H9 (cell line): ENCODE measurements around the gene SPNS3. TPM values are rescaled to one million over a fixed set of nuclear protein-coding genes. Genes with fewer than 3 reads are reported as not detected.

Source experiments
- DNase-seq: peaks from one replicate; pipeline ENCODE4 v3.0.0-alpha.2; 2017
- H2AFZ ChIP-seq: one replicate; pipeline ENCODE4 v1.6.1; 2013; ENCODE audit warnings: mild to moderate bottlenecking, low read length, control low read depth, moderate library complexity
- H2AK5ac ChIP-seq: 2 replicates; pipeline ENCODE4 v1.6.1; 2013; ENCODE audit warnings: low read length, control low read depth, mixed read lengths; ENCODE audit not compliant: insufficient read length
- H2BK120ac ChIP-seq: one replicate; pipeline ENCODE4 v1.6.1; 2013; ENCODE audit warnings: low read depth, mild to moderate bottlenecking, low read length, control low read depth, inconsistent platforms; ENCODE audit not compliant: poor library complexity, severe bottlenecking
- H2BK12ac ChIP-seq: 2 replicates; pipeline ENCODE4 v1.6.1; 2013; ENCODE audit warnings: low read length, control low read depth, mixed read lengths, low read depth; ENCODE audit not compliant: insufficient read length
- H2BK15ac ChIP-seq: 2 replicates; pipeline ENCODE4 v1.6.1; 2013; ENCODE audit warnings: low read depth, low read length, control low read depth
- H2BK20ac ChIP-seq: one replicate; pipeline ENCODE4 v1.6.1; 2013; ENCODE audit warnings: low read depth, mild to moderate bottlenecking, low read length, control low read depth, inconsistent platforms; ENCODE audit not compliant: poor library complexity, severe bottlenecking
- H2BK5ac ChIP-seq: 2 replicates; pipeline ENCODE4 v1.6.1; 2013; ENCODE audit warnings: low read length, control low read depth, mixed read lengths; ENCODE audit not compliant: insufficient read length
- H3K14ac ChIP-seq: 2 replicates; pipeline ENCODE4 v1.6.1; 2013; ENCODE audit warnings: low read length, control low read depth; ENCODE audit not compliant: insufficient read depth
- H3K18ac ChIP-seq: 2 replicates; pipeline ENCODE4 v1.6.1; 2013; ENCODE audit warnings: low read depth, mild to moderate bottlenecking, mixed read lengths, low read length, control low read depth; ENCODE audit not compliant: insufficient read length
- H3K23ac ChIP-seq: 2 replicates; pipeline ENCODE4 v1.6.1; 2013; ENCODE audit warnings: low read length, control low read depth, mixed read lengths, low read depth; ENCODE audit not compliant: insufficient read length
- H3K23me2 ChIP-seq: 2 replicates; pipeline ENCODE4 v1.6.1; 2013; ENCODE audit warnings: low read depth, mild to moderate bottlenecking, mixed read lengths, low read length, control low read depth; ENCODE audit not compliant: insufficient read length, poor library complexity, severe bottlenecking
- H3K27ac ChIP-seq: 2 replicates; pipeline ENCODE4 v1.5.1; 2013; ENCODE audit warnings: low read length, control low read depth, mixed read lengths, low read depth; ENCODE audit not compliant: insufficient read length
- H3K27me3 ChIP-seq: 2 replicates; pipeline ENCODE4 v1.6.1; 2013; ENCODE audit warnings: low read length, control low read depth, inconsistent platforms; ENCODE audit not compliant: insufficient read depth
- H3K4ac ChIP-seq: 2 replicates; pipeline ENCODE4 v1.6.1; 2013; ENCODE audit warnings: low read depth, mild to moderate bottlenecking, control low read depth, inconsistent platforms, low read length, moderate library complexity
- H3K4me1 ChIP-seq: 2 replicates; pipeline ENCODE4 v1.6.1; 2013; ENCODE audit warnings: low read length, control low read depth, inconsistent platforms; ENCODE audit not compliant: insufficient read depth
- H3K4me2 ChIP-seq: 2 replicates; pipeline ENCODE4 v1.6.1; 2013; ENCODE audit warnings: low read length, control low read depth, mixed read lengths; ENCODE audit not compliant: insufficient read length, insufficient read depth
- H3K56ac ChIP-seq: 2 replicates; pipeline ENCODE4 v1.6.1; 2013; ENCODE audit warnings: low read depth, mild to moderate bottlenecking, mixed read lengths, low read length, control low read depth; ENCODE audit not compliant: insufficient read length
- H3K79me1 ChIP-seq: 2 replicates; pipeline ENCODE4 v1.6.1; 2013; ENCODE audit warnings: low read depth, mild to moderate bottlenecking, moderate library complexity, low read length, control low read depth, inconsistent platforms; ENCODE audit not compliant: insufficient read depth, poor library complexity, severe bottlenecking
- H3K79me2 ChIP-seq: 2 replicates; pipeline ENCODE4 v1.6.1; 2013; ENCODE audit warnings: low read length, control low read depth, inconsistent platforms; ENCODE audit not compliant: insufficient read depth
- H3K9ac ChIP-seq: 2 replicates; pipeline ENCODE4 v1.6.1; 2013; ENCODE audit warnings: low read length, control low read depth, mixed read lengths; ENCODE audit not compliant: insufficient read length; ENCODE audit errors: extremely low read depth
- H3K9me3 ChIP-seq: one replicate; pipeline ENCODE4 v1.6.1; 2013; ENCODE audit warnings: low read depth, low read length, inconsistent platforms; ENCODE audit not compliant: control insufficient read depth
- H3T11ph ChIP-seq: one replicate; pipeline ENCODE4 v1.6.1; 2013; ENCODE audit warnings: mild to moderate bottlenecking, low read length, control low read depth, inconsistent platforms
- H4K20me1 ChIP-seq: one replicate; pipeline ENCODE4 v1.6.1; 2013; ENCODE audit not compliant: control insufficient read depth, insufficient read length, insufficient read depth
- H4K5ac ChIP-seq: 2 replicates; pipeline ENCODE4 v1.6.1; 2013; ENCODE audit warnings: low read depth, mild to moderate bottlenecking, mixed read lengths, low read length, control low read depth; ENCODE audit not compliant: insufficient read length
- H4K8ac ChIP-seq: replicated peaks from 2 replicates; pipeline ENCODE4 v1.6.1; 2013; ENCODE audit warnings: low read length, control low read depth, mixed read lengths, low read depth; ENCODE audit not compliant: insufficient read length
- H4K91ac ChIP-seq: 2 replicates; pipeline ENCODE4 v1.6.1; 2013; ENCODE audit warnings: low read depth, mild to moderate bottlenecking, moderate library complexity, mixed read lengths, low read length, control low read depth; ENCODE audit not compliant: insufficient read length
- H3K27ac Mint-ChIP-seq, 3 experiments: 2 replicates in 2 of 3; 3 replicates in 1 of 3; pipeline ENCODE4 v1.8.0; 2020 to 2021; ENCODE audit warnings: mixed read lengths in 3 of 3, mild to moderate bottlenecking in 1 of 3, moderate library complexity in 1 of 3
- H3K27me3 Mint-ChIP-seq: 2 replicates; pipeline ENCODE4 v1.8.0; 2021; ENCODE audit warnings: low read depth, mild to moderate bottlenecking, moderate library complexity, mixed read lengths
- H3K36me3 Mint-ChIP-seq, 3 experiments: 2 replicates in 2 of 3; 3 replicates in 1 of 3; pipeline ENCODE4 v1.8.0; 2020 to 2021; ENCODE audit warnings: low read depth in 3 of 3, mixed read lengths in 3 of 3; ENCODE audit not compliant: insufficient read depth in 1 of 3
- H3K4me1 Mint-ChIP-seq, 2 experiments: 2 replicates each; pipeline ENCODE4 v1.8.0; 2020; ENCODE audit warnings: mixed read lengths in 2 of 2
- H3K4me3 Mint-ChIP-seq, 2 experiments: 2 replicates in 1 of 2; 3 replicates in 1 of 2; pipeline ENCODE4 v1.8.0; 2020 to 2021; ENCODE audit warnings: mild to moderate bottlenecking in 2 of 2, mixed read lengths in 2 of 2, moderate library complexity in 1 of 2
- H3K9me3 Mint-ChIP-seq, 2 experiments: 2 replicates in 1 of 2; 3 replicates in 1 of 2; pipeline ENCODE4 v1.8.0; 2020; ENCODE audit warnings: mild to moderate bottlenecking in 2 of 2, mixed read lengths in 2 of 2, moderate library complexity in 1 of 2
- CTCF ChIP-seq: fragments of 200-600 bp; sonication (generic); conservative IDR thresholded peaks from 3 replicates; pipeline ENCODE4 v1.8.0; 2021; ENCODE audit warnings: antibody characterized with exemption, mild to moderate bottlenecking
- WGBS: extraction: QIAGEN DNeasy Blood & Tissue Kit; methylation state at CpG from one replicate; pipeline ENCODE4 v1.1.7; 2013; ENCODE audit warnings: missing lambda C conversion rate, low lambda C conversion rate, mixed read lengths; ENCODE audit not compliant: insufficient read length; ENCODE audit errors: extremely low coverage; 5-methylcytosine and 5-hydroxymethylcytosine counted together
- total RNA-seq: library from RNA; stranded (reverse); gene quantifications from 2 replicates; pipeline ENCODE4 v1.2.1, GENCODE V29; 2021

The SPNS3 gene
- total RNA-seq, 1 experiment from 2014 or later: not detected

GRCh38 chr17:4523946-4524345, 90.2 kb downstream of the SPNS3 start:
- no peak overlapping the region for H3K56ac ChIP-seq
- no peak overlapping the region for H3K27ac Mint-ChIP-seq

More at GRCh38 chr17:4523946-4524345, 90.2 kb downstream of the SPNS3 start:
- H3K27ac ChIP-seq: no peak overlapping the region
- H2BK12ac ChIP-seq: no peak overlapping the region
- H3K9me3 ChIP-seq: no peaks in the 10 kb centered on the region
- no peak overlapping the region for H3K4ac ChIP-seq
- no peak for DNase-seq
- no peaks in the 10 kb centered on the region for H3K4me1 ChIP-seq
- H4K8ac ChIP-seq: no peak overlapping the region
- Mint-ChIP-seq H3K4me3 (no peak overlapping the region; a peak in 1 of 5 replicates), H3K27me3 (peaks cover 86% of the 10 kb centered on the region), H3K36me3 (no peaks in the 10 kb centered on the region), H3K9me3 (no peaks in the 10 kb centered on the region; a peak in 1 of 5 replicates), H3K4me1 (peaks cover 11 to 23% of the 10 kb centered on the region in 2 experiments)
- no peaks in the 10 kb centered on the region for H3K79me1 ChIP-seq
- no peak overlapping the region for H4K5ac ChIP-seq
- H3K23ac ChIP-seq: no peak overlapping the region
- no peak overlapping the region for H2BK15ac ChIP-seq
- H4K91ac ChIP-seq: no peak overlapping the region
- H3K18ac ChIP-seq: no peak overlapping the region
- H2AFZ ChIP-seq: no peak overlapping the region
- H2BK120ac ChIP-seq: no peak overlapping the region
- TF ChIP-seq CTCF: no peak
- WGBS: no CpG with 5 or more reads among the region's 8 CpGs
- H4K20me1 ChIP-seq: no peaks in the 10 kb centered on the region
- H3K23me2 ChIP-seq: no peaks in the 10 kb centered on the region
- H3K79me2 ChIP-seq: no peaks in the 10 kb centered on the region
- H2BK5ac ChIP-seq: no peak overlapping the region
- no peak overlapping the region for H3K14ac ChIP-seq
- H3K27me3 ChIP-seq: peaks cover 3% of the 10 kb centered on the region
- H2BK20ac ChIP-seq: no peak overlapping the region
- H3K4me2 ChIP-seq: no peak overlapping the region
- H3T11ph ChIP-seq: no peak overlapping the region
- no peak overlapping the region for H3K9ac ChIP-seq
- no peak overlapping the region for H2AK5ac ChIP-seq
